COLO668 (cell line): ENCODE data around the gene CRAT.
A peak's percentile ranks its signal among the peaks of the same experiment; 100 is the strongest.

ENCODE experiments used
- DNase-seq: peaks from one replicate; lab custom pipeline; 2025; ENCODE audit not compliant: unreplicated experiment; lab: John Stamatoyannopoulos, UW

CRAT gene

DNA sequence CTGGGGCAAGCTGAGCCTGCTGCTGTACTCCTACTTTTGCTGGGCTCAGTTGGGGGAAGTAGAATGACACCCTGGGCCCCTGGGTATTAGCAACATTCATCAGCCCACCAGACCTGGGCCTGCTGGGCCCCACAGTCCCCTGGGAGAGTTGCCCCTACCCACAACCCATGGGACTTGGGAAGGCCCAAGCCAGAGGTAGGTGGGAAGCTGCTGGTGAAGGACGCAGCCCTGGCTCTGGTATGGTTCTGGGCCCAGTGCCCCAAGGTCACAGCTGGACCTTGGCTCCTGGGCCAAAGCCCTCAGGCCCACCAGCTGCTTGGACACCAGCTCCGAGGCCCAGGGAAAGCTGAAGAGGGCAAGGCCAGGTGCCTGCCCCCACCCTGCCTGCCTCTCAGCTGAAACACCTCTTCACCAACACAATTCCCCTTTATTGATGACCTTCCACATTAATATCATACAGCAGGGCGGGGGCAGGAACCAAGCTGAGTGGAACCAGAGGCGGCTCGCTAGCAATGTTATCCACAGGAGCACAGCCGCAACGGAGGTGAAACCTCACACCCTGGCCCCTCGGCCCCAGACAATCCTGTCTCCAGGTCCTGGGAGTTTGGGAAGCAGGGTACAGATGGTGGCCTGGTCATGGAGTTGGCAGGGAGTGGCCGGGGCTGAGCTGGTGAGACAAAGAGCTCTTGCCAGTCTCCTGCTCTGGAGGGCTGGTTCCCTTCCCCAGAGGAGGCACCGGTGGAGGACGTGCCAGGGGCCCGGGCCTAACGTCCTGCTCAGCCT lies 16.0 kb downstream of the CRAT start:
- DNase-seq = no peak

DNA sequence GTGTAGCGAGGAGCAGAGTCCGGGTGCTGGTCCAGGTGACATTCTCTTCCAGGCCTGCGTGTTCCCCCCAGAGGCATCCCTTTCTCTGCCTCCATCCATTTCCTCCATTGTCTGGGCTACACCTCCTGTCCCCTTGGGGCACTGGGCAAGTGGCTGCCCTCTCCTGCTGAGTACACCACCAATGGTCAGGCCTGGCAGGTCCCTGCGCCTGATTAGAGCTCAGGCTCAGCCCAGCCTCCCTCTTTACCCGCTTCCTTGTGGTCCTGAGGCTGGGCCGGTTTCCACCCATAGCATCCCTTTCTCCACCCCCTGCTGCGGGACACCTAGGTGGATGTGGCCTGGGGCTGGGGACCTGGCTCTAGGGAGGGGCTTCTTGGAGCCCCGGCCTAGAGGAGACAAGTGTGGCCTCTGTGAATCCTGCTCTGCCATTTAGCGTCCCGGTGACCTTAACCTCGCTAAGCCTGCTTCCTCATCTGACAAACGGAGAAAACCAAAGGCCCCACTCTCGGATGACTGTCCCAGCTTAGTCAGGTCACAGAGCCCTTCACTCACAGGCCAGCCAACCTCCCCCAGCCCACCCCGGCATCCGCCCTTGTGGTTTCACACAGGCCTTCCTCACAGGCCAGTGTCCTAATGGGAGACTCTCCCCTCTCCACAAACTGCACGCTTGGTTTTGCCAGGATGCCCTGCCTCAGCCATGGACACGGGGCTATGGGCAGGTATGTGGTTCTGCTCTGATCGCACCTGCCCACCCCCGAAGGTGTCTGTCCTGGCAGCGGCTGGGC lies 16.8 kb downstream of the CRAT start:
- no peak for DNase-seq

DNA sequence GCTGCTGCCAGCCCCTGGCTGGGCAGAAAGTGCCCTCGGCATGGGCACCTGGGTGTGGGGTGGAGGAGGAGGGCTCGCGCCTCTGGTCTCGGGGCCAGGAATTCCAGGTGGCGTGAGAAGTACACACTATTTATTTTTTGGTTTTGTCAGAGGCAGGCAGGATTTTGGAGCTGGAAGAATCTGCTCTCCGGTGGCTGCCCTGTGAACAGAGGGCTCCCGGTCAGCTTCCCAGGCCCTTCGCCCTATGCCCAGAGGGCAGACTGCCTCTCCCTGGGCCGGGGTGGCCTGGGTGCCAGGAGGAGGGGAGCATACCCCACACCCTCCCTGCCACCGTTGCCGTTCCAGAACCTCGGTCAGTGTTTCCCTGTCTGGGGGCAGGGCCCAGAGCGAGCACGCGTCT lies 21.3 kb downstream of the CRAT start:
- no peak for DNase-seq

DNA sequence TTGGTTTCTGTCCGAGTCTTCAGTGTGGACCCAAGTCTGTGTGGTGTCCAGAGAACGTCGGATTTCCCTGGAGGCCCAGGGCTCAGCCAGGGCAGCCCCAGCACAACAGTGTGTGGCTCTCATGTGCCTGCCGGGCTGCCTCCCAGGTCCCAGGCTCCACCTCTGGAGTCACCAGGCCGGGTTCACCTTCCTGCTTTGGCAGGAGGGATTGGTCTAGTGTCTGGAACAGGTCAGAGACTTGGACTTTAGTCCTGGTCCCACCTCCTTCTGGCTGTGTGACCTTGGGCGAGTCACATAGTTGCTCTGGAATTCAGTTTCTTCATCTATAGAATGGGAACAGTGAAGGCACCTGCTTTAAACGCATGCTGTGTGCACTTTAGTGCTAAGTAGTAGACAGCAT lies 26.5 kb downstream of the CRAT start:
- DNase-seq = no peak

DNA sequence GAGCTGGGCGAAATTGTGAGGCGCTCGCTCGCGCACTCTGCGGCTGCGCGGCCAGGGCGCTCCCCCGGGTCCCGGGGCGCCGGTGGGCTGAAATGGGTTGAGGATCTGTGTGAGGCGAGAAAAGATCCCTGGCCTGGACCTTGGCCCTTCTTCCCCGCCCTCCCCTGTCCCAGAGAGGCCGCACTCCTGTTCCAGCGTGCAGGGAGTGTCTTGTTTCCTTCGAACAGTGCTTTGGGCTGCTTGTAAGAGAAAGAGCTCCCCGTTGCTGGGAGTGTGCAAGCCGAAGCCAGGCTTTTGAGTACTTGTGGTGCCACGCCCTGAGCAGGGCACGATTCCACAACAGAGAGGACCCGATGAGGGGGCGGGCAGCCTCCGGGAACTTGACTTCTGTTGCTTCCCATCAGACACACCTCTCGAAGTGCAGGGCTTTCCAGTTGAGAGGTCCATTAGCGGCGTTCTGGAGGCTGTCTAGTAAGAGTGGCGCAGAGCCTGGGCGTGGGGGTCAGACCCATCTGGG lies 29.1 kb downstream of the CRAT start:
- peak; percentile 31 for DNase-seq

DNA sequence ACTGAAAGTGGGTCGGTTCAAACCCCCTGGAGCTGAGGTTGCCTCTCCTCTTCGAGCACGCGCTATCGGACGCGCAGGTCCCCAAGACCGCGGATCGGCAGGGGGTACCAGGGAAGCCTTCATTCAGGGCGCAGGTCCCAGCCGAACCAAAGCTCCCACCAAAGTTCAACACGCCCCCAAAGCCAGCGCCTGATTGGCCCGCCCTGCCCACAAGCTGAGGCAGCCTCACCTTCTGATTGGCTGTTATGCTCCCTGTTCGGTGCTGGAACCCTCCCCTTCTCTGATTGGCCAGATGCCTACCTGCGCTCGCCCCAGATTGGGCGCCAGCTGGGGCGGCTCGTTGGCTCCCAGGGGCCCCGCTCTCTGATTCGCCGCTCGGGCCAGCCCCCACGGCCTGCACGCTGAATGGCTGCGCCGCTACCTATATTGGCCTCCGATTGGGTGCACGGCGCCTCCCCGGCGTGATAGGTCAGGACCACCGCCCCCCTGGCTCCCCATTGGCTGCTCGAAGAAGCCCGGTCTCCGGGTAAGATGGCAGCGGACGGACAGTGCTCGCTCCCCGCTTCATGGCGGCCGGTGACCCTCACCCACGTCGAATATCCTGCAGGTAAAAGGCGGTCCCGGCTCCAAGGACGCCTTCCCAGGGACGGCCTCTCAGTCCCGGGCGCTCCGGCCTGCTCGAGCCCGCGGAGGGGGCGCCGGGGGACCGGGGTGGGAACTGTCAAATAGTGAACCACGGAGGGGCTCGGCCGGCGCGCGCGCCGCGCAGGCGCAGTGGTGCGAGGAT lies 29.8 kb downstream of the CRAT start, which contains the start of gene DOLPP1:
TSS of gene DOLPP1 (plus strand) at position 511 of the 787 bp plus-strand sequence. CDS start at position 532, 21 bp downstream.
- peak; percentile 99 for DNase-seq

DNA sequence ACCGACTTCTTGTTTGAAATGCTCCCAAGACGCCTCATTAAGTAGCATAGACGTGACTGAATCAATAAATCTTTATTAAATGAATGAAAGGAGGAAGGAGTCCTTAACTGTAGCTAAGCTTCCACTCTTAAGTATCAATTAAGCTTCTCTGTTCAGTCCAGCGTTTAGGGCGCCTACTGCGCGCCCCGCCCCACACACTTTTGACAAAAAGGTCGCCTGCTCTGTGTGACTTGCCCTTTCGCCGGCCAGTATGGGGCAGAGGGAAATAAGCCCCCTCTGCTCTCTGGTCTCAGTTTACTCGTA lies 30.3 kb downstream of the CRAT start:
- no peak for DNase-seq

DNA sequence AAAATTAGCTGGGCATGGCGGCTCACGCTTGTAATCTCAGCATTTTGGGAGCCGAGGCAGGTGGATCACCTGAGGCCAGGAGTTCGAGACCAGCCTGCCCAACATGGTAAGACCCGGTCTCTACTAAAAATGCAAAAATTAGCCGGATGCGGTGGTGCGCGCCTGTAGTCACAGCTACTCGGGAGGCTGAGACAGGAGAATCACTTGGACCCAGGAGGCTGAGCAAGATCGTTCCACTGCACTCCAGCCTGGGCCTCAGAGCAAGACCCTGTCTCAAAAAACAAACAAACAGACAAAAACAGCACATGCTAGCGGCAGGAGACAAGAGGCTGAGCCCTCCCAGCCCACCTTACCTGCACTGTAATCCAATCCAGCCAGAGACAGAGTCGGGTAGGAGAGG lies 30.8 kb downstream of the CRAT start:
- no peak for DNase-seq

DNA sequence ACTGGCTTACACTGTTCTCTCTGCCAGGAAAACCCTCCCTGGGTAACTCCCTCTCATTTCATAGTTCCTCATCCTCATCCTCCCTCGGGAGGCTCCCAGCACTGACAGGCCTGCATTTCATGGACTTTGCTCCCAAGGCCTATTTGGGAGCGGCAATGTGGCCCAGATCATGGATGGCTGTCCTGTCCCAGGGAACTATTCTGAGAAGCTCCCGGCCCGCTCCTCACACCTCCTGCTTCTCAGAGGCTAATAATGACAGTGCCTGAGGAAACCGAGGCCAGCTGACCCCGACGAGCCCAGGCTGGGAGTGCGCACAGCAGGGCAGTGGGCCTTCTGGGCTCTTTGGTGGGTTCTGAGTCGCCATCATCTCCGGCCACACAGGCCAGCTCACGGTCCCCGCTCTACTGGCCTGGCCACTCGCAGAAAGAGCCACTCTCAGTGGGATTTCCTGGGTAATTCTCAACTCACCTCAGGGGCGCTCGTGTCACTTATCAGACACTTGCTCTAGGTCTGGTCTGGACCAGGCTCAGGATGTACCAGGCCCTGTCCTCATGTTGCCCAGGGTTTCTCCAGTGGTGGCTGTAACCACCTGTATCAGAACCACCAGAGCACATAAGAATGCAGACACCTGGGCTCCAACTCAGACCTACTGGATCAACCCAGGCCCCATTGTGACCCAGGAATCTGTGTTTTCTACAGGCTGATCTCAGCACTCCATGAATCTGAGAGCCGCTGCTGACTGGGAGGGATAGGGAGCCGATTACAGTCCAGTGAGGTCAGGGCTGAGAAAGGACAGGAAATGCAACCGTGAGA lies 31.7 kb downstream of the CRAT start:
- DNase-seq = no peak

DNA sequence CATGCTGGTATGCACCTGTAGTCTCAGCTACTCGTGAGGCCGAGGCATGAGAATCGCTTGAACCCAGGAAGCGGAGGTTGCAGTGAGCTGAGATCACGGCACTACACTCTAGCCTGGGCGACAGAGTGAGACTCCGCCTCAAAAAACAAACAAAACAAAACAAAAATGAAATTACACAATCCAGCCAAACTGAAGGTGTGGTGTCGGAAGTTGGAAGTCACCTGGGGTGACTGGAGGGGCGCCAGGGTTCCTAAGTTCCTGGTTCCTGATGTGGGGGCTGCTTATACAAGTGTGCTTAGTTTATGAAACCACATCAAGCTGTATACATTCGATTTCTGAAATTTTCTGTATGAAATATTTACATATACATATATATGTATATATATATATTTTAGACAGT lies 33.4 kb downstream of the CRAT start:
- no peak for DNase-seq

DNA sequence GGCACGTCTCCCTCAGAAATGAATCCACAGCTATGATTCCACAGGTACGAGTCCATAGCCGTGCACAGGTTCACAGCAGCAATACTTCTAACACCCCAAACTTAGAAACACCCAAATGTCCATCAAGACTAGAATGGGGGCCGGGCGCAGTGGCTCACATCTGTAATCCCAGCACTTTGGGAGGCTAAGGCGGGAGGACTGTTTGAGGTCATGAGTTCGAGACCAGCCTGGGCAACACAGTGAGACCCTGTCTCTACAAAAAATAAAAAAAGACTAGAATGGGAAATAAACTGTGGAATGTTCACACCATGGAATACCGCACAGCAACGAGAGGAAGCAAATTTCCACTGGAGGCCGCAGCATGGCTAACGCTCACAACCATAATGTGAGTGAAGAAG lies 34.0 kb downstream of the CRAT start:
- DNase-seq = no peak

DNA sequence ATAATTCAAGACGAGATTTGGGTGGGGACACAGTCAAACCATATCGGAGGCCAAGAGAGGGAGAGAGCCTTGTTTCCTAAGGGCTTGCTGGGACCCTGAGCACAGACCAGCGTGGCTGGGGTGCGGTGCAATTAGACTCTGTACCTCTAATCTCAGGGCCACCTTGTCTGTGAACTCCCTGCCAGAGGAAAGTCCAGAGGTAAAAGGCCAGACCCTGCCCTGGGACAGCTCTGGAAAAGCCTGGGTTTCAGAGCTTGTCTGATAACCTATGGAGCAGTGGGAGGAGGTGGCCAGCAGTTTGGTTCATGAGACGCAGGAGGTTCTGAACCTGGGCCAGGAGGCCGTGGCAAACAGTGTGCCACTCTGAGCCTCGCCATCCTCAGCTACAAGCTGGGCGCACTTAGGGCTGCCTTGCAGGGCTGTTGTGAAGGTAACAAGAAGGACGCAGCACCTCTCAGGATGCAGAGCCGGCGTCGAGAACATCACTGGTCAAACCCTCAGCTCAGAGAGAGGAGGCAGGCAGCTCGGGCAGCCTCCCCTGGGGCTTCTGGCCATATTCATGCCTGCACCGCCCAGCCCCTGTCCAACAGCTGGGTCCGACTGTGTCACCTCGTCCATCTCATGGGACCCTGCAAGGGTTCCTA lies 34.5 kb downstream of the CRAT start:
- DNase-seq = no peak

DNA sequence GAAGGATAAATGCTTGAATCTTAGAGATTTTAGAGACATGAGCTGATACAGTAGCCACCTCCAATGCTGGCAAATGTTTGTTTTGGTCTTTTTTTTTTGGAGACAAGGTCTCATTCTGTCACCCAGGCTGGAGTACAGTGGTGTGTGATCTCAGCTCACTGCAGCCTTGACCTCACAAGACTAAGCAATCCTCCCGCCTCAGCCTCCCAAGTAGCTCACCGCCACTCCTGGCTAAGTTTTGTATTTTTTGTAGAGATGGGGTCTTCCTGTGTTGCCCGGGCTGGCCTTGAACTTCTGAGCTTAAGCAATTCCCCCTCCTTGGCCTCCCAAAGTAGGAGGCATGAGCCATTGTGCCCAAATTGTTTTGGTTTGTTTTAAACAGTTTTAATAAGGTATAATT lies 36.5 kb downstream of the CRAT start:
- DNase-seq = no peak

DNA sequence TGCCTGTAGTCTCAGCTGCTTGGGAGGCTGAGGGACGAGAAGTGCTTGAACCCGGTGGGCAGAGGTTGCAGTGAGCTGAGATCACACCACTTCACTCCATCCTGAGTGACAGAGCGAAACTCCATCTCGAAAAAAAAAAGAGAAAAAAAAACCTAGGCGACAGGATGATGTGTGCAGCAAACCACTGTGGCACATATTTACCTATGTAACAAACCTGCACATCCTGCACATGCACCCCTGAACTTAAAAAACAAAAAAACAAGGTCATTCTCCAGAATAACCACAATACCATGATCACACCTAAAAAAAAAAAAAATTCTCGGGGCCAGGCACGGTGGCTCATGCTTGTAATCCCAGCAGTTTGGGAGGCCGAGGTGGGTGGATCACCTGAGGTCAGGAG lies 37.2 kb downstream of the CRAT start:
- DNase-seq = no peak

DNA sequence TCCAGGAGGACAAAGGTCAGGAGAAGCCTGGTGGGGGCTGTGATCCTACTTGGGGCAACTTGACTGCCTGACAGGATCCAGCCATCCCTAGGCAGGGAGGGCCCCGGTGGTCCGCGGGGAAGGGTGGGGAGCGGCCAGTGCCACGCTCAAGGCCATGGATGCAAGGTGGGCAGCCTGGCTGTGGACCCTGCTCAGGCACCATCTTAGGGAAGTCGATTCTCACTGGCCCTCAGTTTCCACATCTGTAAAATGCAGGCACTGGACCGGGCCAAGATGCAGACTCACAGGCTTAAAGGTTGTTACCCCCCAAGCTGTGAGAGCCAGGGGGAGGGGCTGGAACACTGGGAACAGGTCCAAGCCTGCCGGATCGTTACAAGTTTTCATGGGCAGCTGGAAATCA lies 38.4 kb downstream of the CRAT start:
- DNase-seq = no peak

DNA sequence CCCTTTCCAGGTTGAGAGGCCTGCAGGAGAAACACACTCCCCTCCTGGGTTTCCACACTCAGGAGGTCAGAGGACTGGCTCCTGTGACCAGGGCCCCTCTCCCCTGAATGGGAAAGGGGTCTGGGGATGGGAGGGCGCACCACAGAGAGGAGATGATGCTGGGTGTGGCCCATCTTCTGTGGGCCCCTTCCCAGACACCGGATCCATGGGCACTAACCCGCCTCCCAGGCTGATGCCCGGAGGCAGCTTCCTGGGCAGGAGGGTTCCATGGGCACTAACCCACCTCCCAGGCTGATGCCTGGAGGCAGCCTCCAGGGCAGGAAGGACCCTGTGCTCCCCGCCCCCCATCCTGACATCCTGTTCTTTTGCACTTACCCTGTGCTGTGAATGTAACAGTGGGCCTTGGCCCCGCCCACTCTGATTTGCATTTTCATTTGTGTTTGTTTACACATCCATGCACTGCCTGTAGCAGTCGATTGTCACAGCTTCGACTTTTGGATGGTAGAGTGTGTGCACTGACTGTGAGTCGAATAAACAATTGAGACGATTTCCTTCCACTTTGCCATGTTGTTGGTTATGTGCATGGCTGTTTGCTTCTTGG lies 39.0 kb downstream of the CRAT start:
- peak; percentile 9 for DNase-seq

DNA sequence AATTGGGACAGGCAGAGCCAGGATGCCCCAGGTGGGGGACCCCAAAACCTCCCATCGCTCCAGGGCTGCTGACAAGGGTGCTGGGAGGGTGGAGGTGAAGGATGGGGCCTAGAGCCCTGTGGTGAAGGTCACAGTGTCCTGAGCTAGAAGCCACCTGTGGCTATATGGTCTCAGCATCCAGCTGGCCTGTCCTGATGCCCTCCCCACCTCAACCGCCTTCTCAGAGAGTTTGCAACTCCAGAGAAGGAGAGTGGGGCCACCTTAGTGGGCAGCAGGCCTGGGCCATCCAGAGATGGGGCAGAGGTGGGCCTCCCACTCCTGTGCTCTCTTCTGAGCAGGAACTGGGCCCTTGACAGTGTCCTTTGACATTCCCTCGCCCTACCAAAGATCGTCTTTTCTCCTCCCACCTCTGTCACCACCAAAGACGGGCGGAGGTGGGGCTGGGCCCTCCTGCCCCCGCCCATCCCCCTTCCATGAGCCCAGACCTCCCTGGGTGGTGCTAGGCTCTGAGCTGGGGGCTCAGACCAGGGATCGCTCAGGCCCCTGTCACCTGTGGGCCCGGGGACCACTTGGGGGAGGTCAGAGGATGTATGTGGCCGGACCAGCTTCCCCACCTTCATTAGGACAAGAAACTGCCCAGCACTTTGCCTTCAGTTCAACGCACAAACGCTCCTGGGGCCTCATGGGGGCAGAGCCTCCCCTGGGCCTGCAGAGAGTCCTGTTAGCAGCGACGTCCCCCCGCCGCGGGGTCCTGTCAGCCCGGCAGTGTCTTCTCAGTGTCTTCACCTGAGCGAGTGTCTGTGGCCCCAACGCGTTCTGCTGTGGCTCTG lies 39.7 kb downstream of the CRAT start:
- no peak for DNase-seq

DNA sequence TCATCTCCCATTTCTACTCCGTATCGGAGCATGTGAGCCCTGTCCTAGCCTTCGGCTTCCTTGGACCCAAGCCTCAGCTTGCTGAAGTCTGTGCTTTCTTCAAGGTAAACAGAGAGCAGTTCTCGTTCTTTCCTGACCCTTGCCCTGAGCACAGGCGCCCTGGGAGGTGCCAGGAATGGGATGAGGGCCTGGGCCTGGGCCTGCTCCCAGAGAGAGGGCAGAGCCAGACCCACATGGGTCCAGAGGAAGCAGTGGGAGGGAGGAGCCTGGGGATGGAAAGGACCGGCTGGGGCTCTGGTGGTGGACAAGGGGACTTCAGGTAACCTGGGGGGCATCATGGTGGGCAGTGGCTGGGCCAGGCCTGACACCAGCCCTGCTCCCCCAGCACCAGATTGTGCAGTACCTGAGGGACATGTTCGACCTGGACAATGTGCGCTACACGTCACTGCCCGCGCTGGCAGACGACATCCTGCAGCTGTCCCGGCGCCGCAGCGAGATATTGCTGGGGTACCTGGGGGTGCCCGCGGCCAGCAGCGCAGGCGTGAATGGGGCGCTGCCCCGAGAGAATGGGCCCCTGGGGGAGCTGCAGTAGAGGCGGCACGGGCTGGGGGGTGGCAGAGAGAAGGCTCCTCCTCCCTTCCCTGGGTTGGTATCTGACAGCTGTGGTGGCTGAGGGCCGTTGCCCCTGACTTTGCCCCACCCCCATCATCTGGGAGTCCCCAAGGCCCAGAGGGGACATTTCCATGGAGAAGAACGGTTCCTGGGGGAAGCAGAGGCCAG lies 40.5 kb downstream of the CRAT start:
- no peak for DNase-seq
